A549 (cell line): ENCODE measurements around the gene ARF5. TPM values are rescaled to one million over a fixed set of nuclear protein-coding genes. Genes with fewer than 3 reads are reported as not detected.
A peak's percentile ranks its signal among the peaks of the same experiment; 100 is the strongest.

Experiments used
- ATAC-seq, 2 experiments: fragments of 200-7000 bp in 1 of 2; fragments of >200 bp in 1 of 2; cut with Nextera tagmentation in 1 of 2; cut with Tn5 transposase in 1 of 2; 3 replicates each; pipeline versions ENCODE4 v1.8.0 to v1.9.1; 2018 to 2020; ENCODE audit warnings: mild to moderate bottlenecking in 1 of 2, moderate library complexity in 1 of 2
- CTCF ChIA-PET: fragments of 300-600 bp; sonication (Branson Sonifier 250); formaldehyde crosslinking; extraction: SDS; loops from one replicate; lab custom pipeline; 2021; ENCODE audit warnings: antibody characterized with exemption, inconsistent platforms; lab: Yijun Ruan, JAX
- POLR2A ChIA-PET: fragments of 350-600 bp; formaldehyde crosslinking; extraction: SDS; loops from one replicate; lab custom pipeline; 2021; ENCODE audit warnings: antibody characterized with exemption, inconsistent platforms; lab: Yijun Ruan, JAX
- DNase-seq, 2 experiments: peaks; one replicate each; pipeline versions ENCODE4 v3.0.0 to v3.0.0-alpha.2; 2011 to 2016; ENCODE audit warnings: low read depth in 1 of 2, low spot score in 1 of 2
- FAIRE-seq: peaks from 2 replicates; lab custom pipeline; 2011; peaks lifted over from hg19 to GRCh38; lab: Jason Lieb, UNC
- H3K27ac ChIP-seq, 2 experiments: fragments of >200 bp; sonication (Bioruptor Twin); formaldehyde crosslinking; 3 replicates each; pipeline ENCODE4 v1.5.1; 2016 to 2017
- H3K4me1 ChIP-seq: fragments of >200 bp; sonication (Bioruptor Twin); formaldehyde crosslinking; 3 replicates; pipeline ENCODE4 v1.6.1; 2016
- H3K4me2 ChIP-seq: fragments of >200 bp; sonication (Bioruptor Twin); formaldehyde crosslinking; 3 replicates; pipeline ENCODE4 v1.6.1; 2016
- H3K4me3 ChIP-seq: fragments of >200 bp; sonication (Bioruptor Twin); formaldehyde crosslinking; 3 replicates; pipeline ENCODE4 v1.5.1; 2016
- H3K9me3 ChIP-seq: fragments of >200 bp; sonication (Bioruptor Twin); formaldehyde crosslinking; 3 replicates; pipeline ENCODE4 v1.6.1; 2016
- ATOH8 ChIP-seq: fragments of 250-450 bp; sonication (Bioruptor Pico); IDR thresholded peaks from 2 replicates; pipeline ENCODE4 v1.5.0; 2020; ENCODE audit warnings: low read depth, mild to moderate bottlenecking, moderate library complexity
- CBX8 ChIP-seq: fragments of 200-600 bp; sonication (generic); IDR thresholded peaks from 2 replicates; pipeline ENCODE4 v1.6.1; 2016
- CHD2 ChIP-seq: fragments of 150-350 bp; IDR thresholded peaks from 2 replicates; pipeline ENCODE4 v1.6.1; 2014; ENCODE audit warnings: low read length; ENCODE audit not compliant: partially characterized antibody
- EHF ChIP-seq: fragments of 250-450 bp; sonication (Bioruptor Pico); IDR thresholded peaks from 2 replicates; pipeline ENCODE4 v1.5.0; 2020; ENCODE audit warnings: mild to moderate bottlenecking
- ELK1 ChIP-seq: fragments of 150-350 bp; IDR thresholded peaks from 2 replicates; pipeline ENCODE4 v1.6.1; 2014; ENCODE audit warnings: low read depth, mild to moderate bottlenecking, low read length
- EP300 ChIP-seq, 2 experiments: fragments of >200 bp; sonication (Bioruptor Twin); formaldehyde crosslinking; IDR thresholded peaks; 2 replicates in 1 of 2; 3 replicates in 1 of 2; pipeline ENCODE4 v1.6.1; 2016 to 2017
- FOSL2 ChIP-seq, 2 experiments: fragments of 450-650 bp in 1 of 2; fragments of >200 bp in 1 of 2; sonication (Bioruptor Twin) in 1 of 2; formaldehyde crosslinking; IDR thresholded peaks; 2 replicates each; pipeline versions ENCODE4 v1.5.0 to v1.6.1; 2016 to 2020; ENCODE audit warnings: mild to moderate bottlenecking in 1 of 2, moderate library complexity in 1 of 2
- FOXS1 ChIP-seq: fragments of 250-450 bp; sonication (Bioruptor Pico); IDR thresholded peaks from 2 replicates; pipeline ENCODE4 v1.5.0; 2020; ENCODE audit warnings: mild to moderate bottlenecking, moderate library complexity
- HDAC2 ChIP-seq: fragments of 200-600 bp; sonication (generic); IDR thresholded peaks from 2 replicates; pipeline ENCODE4 v1.6.1; 2016
- HEYL ChIP-seq: fragments of 250-450 bp; sonication (Bioruptor Pico); IDR thresholded peaks from 2 replicates; pipeline ENCODE4 v1.8.0; 2021; ENCODE audit warnings: mild to moderate bottlenecking, moderate library complexity
- HOXA7 ChIP-seq: fragments of 250-450 bp; sonication (Bioruptor Pico); IDR thresholded peaks from 2 replicates; pipeline ENCODE4 v1.5.0; 2020; ENCODE audit warnings: mild to moderate bottlenecking, moderate library complexity
- JUN ChIP-seq, 2 experiments: fragments of >200 bp; sonication (Bioruptor Twin); formaldehyde crosslinking; IDR thresholded peaks; 2 replicates in 1 of 2; 3 replicates in 1 of 2; pipeline ENCODE4 v1.6.1; 2016 to 2017
- KDM1A ChIP-seq: fragments of 200-600 bp; sonication (generic); IDR thresholded peaks from 2 replicates; pipeline ENCODE4 v1.6.1; 2016; ENCODE audit warnings: low read depth, mild to moderate bottlenecking
- MAFK ChIP-seq: fragments of 450-650 bp; IDR thresholded peaks from 2 replicates; pipeline ENCODE4 v1.6.1; 2014; ENCODE audit not compliant: partially characterized antibody
- MAZ ChIP-seq: fragments of 150-350 bp; IDR thresholded peaks from 2 replicates; pipeline ENCODE4 v1.6.1; 2014; ENCODE audit warnings: antibody characterized with exemption, low read depth, low read length, borderline replicate concordance
- MYC ChIP-seq: IDR thresholded peaks from 2 replicates; pipeline ENCODE4 v1.6.1; 2012; ENCODE audit warnings: mild to moderate bottlenecking, inconsistent platforms, low read length, improper control_type of control experiment, borderline replicate concordance
- POLR2AphosphoS2 ChIP-seq: conservative IDR thresholded peaks from 2 replicates; pipeline ENCODE4 v1.6.1; 2012; ENCODE audit warnings: low read length, improper control_type of control experiment, inconsistent platforms
- RARB ChIP-seq: fragments of 250-450 bp; sonication (Bioruptor Pico); IDR thresholded peaks from 2 replicates; pipeline ENCODE4 v1.8.0; 2021; ENCODE audit warnings: mild to moderate bottlenecking, moderate library complexity
- TP53 ChIP-seq: fragments of 250-450 bp; sonication (Bioruptor Pico); IDR thresholded peaks from 2 replicates; pipeline ENCODE4 v1.5.0; 2021; ENCODE audit warnings: mild to moderate bottlenecking, moderate library complexity
- ZFP36 ChIP-seq: fragments of 450-650 bp; IDR thresholded peaks from 2 replicates; pipeline ENCODE4 v1.6.1; 2014; ENCODE audit warnings: borderline replicate concordance; ENCODE audit not compliant: partially characterized antibody
- WGBS: methylation state at CpG from one replicate; pipeline ENCODE4 v1.1.6; 2017; ENCODE audit errors: missing lambda C conversion rate; 5-methylcytosine and 5-hydroxymethylcytosine counted together
- polyA plus RNA-seq, 4 experiments: library from polyadenylated mRNA; depleted of rRNA in 3 of 4; stranded (reverse); fragments of >200 nt; fragmentation: RNase III in 1 of 4; extraction: RNeasy Plus Mini Kit Qiagen cat#74134 plus additional on column Dnase treatment in 1 of 4; gene quantifications; 2 replicates in 3 of 4; 3 replicates in 1 of 4; pipeline ENCODE4 v1.2.3, GENCODE V29; 2011 to 2017
- TF ChIP-seq, protein P1 (sequence below): fragments of 200-600 bp; sonication (generic); IDR thresholded peaks from 2 replicates; pipeline ENCODE4 v1.6.1; 2016; ENCODE audit warnings: antibody characterized with exemption, mild to moderate bottlenecking, moderate library complexity

The ARF5 gene
- polyA plus RNA-seq, 2 of the 4 experiments (the other 2 are of a cell fraction): 163 to 172 TPM

GRCh38 chr7:127589896-127590295 is 1.7 kb downstream of the ARF5 start:
- Histone ChIP-seq H3K4me2 (peak overlapping the region; percentile 92; the same call in 1 of the 3 replicates), H3K4me3 (no peak overlapping the region), H3K9me3 (no peaks in the 10 kb centered on the region), H3K27ac (no peak overlapping the region), H3K4me1 (peaks cover 11% of the 10 kb centered on the region)
- ChIA-PET CTCF (interaction anchor here (1.1 to 1.8 kb wide), 5 partner anchors 8 to 737 kb away, joined by 3 to 6 read pairs (median 4); no protein-coding TSS in a partner anchor), POLR2A (no interaction called here)
- ATAC-seq: no peak
- WGBS: 87% methylated on average over 3 of the region's 3 CpGs
- no peak for FAIRE-seq
- TF ChIP-seq CBX8 (no peak), MYC (no peak)
- no peak for DNase-seq

GRCh38 chr7:127591189-127591588 is 3.0 kb downstream of the ARF5 start:
- no peak overlapping the region for H3K27ac ChIP-seq
- H3K4me3 ChIP-seq: no peak overlapping the region
- ATAC-seq: no peak
- H3K9me3 ChIP-seq: no peaks in the 10 kb centered on the region
- no peak overlapping the region for H3K4me2 ChIP-seq
- FAIRE-seq: no peak
- 87% methylated on average over 7 of the region's 7 CpGs for WGBS
- POLR2A ChIA-PET: no interaction called here
- TF ChIP-seq ATOH8 (no peak), HEYL (no peak), JUN (IDR thresholded peaks at IDR 0.05) (no peak), KDM1A (no peak), EP300 (IDR thresholded peaks at IDR 0.05) (no peak), FOSL2 (IDR thresholded peaks at IDR 0.05) (no peak), FOSL2 (CRISPR knock-in tag; IDR thresholded peaks at IDR 0.05) (no peak), CHD2 (no peak)
- TF ChIP-seq, protein P1, sequence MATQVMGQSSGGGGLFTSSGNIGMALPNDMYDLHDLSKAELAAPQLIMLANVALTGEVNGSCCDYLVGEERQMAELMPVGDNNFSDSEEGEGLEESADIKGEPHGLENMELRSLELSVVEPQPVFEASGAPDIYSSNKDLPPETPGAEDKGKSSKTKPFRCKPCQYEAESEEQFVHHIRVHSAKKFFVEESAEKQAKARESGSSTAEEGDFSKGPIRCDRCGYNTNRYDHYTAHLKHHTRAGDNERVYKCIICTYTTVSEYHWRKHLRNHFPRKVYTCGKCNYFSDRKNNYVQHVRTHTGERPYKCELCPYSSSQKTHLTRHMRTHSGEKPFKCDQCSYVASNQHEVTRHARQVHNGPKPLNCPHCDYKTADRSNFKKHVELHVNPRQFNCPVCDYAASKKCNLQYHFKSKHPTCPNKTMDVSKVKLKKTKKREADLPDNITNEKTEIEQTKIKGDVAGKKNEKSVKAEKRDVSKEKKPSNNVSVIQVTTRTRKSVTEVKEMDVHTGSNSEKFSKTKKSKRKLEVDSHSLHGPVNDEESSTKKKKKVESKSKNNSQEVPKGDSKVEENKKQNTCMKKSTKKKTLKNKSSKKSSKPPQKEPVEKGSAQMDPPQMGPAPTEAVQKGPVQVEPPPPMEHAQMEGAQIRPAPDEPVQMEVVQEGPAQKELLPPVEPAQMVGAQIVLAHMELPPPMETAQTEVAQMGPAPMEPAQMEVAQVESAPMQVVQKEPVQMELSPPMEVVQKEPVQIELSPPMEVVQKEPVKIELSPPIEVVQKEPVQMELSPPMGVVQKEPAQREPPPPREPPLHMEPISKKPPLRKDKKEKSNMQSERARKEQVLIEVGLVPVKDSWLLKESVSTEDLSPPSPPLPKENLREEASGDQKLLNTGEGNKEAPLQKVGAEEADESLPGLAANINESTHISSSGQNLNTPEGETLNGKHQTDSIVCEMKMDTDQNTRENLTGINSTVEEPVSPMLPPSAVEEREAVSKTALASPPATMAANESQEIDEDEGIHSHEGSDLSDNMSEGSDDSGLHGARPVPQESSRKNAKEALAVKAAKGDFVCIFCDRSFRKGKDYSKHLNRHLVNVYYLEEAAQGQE: no peak
- TF ChIP-seq, all 56 proteins: peak for 0
- peaks cover 11% of the 10 kb centered on the region for H3K4me1 ChIP-seq
- CTCF ChIA-PET: interaction anchor here (1.3 kb wide), 1 partner anchor 736 kb away, joined by 3 read pairs; no protein-coding TSS in a partner anchor
- no peak for DNase-seq

- Histone ChIP-seq H3K4me2 (no peak overlapping the region), H3K4me3 (no peak overlapping the region), H3K9me3 (no peaks in the 10 kb centered on the region), H3K4me1 (peaks cover 11% of the 10 kb centered on the region), H3K27ac (no peak overlapping the region)
- TF ChIP-seq TP53: no peak
- FAIRE-seq: peak; percentile 61
- ChIA-PET POLR2A (no interaction called here), CTCF (no interaction called here)
- 80% methylated on average over 6 of the region's 6 CpGs for WGBS
- no peak for ATAC-seq
- DNase-seq: no peak
Measured at GRCh38 chr7:127591591-127591990, 3.4 kb downstream of the ARF5 start.

DNA sequence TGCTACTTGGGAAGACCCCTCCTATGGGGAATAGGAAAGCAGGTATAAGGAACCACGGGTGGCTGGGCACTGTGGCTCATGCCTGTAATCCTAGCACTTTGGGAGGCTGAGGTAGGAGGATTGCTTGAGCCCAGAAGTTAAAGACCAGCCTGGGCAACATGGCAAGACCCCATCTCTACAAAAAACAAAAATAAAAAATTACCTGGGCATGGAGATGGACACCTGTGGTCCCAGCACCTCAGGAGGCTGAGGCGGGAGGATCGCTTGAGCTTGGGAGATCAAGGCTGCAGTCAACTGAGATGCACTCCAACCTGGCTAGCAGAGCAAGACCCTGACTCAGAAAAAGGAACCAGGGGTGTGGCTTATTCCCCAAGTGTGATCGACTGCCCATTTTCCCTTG is 4.3 kb downstream of the ARF5 start:
- ChIA-PET CTCF (interaction anchor here (1.3 kb wide), 1 partner anchor 24 kb away, joined by 3 read pairs; no protein-coding TSS in a partner anchor), POLR2A (no interaction called here)
- 76% methylated on average over 4 of the region's 4 CpGs for WGBS
- ATAC-seq (no peak), DNase-seq (no peak), FAIRE-seq (no peak)
- Histone ChIP-seq H3K27ac (no peak overlapping the region), H3K4me3 (no peak overlapping the region), H3K9me3 (no peaks in the 10 kb centered on the region), H3K4me2 (no peak overlapping the region), H3K4me1 (peaks cover 11% of the 10 kb centered on the region)
- TF ChIP-seq EHF (CRISPR knock-in tag) (no peak), FOXS1 (CRISPR knock-in tag) (no peak), MAFK (no peak), ZFP36 (no peak), MAZ (no peak), ELK1 (no peak), HDAC2 (no peak), HOXA7 (CRISPR knock-in tag) (no peak), RARB (no peak), POLR2AphosphoS2 (no peak)
